ENCODE results near the gene MS4A14.

DNA sequence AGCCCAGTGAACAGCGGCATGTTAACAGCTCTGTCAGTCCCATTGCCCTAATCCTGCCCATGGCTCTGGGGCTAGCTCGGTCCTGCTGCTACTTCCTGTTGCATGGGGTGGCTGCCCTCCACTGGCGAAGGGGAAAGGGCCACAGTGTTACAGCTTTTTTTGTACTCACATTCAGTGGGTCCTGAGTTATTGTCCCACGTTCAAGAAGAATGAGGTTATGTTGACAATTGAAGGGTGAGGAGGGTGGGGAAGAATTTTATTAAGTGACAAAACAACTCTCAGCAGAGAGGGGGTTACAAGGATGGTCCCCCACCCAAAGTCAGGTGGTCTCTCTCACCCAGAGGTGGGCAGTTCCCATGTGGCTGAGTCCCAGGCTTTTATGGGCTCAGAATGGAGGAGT is 35.6 kb upstream of the MS4A14 start:
- TF ChIP-seq, protein P1, sequence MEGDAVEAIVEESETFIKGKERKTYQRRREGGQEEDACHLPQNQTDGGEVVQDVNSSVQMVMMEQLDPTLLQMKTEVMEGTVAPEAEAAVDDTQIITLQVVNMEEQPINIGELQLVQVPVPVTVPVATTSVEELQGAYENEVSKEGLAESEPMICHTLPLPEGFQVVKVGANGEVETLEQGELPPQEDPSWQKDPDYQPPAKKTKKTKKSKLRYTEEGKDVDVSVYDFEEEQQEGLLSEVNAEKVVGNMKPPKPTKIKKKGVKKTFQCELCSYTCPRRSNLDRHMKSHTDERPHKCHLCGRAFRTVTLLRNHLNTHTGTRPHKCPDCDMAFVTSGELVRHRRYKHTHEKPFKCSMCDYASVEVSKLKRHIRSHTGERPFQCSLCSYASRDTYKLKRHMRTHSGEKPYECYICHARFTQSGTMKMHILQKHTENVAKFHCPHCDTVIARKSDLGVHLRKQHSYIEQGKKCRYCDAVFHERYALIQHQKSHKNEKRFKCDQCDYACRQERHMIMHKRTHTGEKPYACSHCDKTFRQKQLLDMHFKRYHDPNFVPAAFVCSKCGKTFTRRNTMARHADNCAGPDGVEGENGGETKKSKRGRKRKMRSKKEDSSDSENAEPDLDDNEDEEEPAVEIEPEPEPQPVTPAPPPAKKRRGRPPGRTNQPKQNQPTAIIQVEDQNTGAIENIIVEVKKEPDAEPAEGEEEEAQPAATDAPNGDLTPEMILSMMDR (IDR thresholded peaks at IDR 0.05) = no peak
- no peak for TF ChIP-seq EZH2 (IDR thresholded peaks at IDR 0.05; ENCODE audit: borderline replicate concordance, insufficient read depth, low read depth, low read length, poor library complexity, severe bottlenecking)
